ENCODE measurements around the gene CD2BP2. TPM values are rescaled to one million over a fixed set of nuclear protein-coding genes. Genes with fewer than 3 reads are reported as not detected.

The CD2BP2 gene
- total RNA-seq, 2 experiments from 2014 or later = 43.8 to 44.5 TPM

DNA sequence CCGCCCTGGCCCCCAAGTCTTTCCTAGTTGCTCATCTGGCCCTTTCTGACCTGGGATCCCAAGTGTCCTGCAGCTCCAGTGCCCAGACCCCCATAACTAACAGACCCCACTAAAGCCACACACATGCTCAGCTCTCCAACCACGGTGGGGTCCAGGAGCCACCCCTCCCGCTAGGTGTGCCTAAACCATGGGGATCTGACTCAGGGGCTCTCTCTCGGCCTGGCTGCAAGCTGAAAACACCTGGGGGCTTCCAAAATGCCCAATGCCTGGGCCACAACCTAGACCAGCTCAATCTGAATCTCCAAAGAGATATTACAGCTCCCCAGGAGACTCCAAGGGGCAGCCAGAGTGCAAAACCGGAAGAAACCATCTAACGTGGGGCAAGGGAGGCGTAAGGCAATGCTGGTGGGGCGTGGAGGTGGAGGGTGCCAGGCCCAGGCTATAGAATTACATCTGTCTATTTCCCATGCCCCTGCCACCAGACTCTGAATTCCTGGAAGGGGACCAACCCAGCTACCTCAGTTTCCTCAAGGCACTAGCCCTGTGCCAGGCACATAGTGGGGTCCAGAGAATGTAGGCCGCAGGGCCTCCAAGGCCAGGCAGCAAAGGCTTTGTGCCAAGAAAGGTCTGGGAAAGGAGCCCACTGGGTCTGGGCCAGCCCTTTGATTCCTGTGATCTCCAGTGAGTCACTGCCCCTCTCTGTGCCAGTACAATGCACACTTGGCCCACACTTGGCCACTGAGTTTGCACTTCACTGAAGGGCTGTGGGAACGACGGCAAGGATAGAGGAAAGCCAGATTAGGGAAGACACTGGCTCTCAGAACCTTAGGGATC is 3.3 kb downstream of the CD2BP2 start:
- no peak overlapping the region for H3K4me3 Mint-ChIP-seq
- ATAC-seq (no peak), DNase-seq (no peak)
- ChIA-PET POLR2A (interaction anchor here (0.9 to 1.2 kb wide), 4 partner anchors 9 to 58 kb away, joined by 3 to 5 read pairs (median 3); no protein-coding TSS in a partner anchor), CTCF (no interaction called here)
- no peaks in the 10 kb centered on the region for H3K27me3 Mint-ChIP-seq
- no peaks in the 10 kb centered on the region for H3K9me3 Mint-ChIP-seq
- peak overlapping the region; percentile 81 for H3K27ac Mint-ChIP-seq
- H3K36me3 Mint-ChIP-seq (ENCODE audit: low read depth) = peaks cover 41% of the 10 kb centered on the region
- TF ChIP-seq, protein P1, sequence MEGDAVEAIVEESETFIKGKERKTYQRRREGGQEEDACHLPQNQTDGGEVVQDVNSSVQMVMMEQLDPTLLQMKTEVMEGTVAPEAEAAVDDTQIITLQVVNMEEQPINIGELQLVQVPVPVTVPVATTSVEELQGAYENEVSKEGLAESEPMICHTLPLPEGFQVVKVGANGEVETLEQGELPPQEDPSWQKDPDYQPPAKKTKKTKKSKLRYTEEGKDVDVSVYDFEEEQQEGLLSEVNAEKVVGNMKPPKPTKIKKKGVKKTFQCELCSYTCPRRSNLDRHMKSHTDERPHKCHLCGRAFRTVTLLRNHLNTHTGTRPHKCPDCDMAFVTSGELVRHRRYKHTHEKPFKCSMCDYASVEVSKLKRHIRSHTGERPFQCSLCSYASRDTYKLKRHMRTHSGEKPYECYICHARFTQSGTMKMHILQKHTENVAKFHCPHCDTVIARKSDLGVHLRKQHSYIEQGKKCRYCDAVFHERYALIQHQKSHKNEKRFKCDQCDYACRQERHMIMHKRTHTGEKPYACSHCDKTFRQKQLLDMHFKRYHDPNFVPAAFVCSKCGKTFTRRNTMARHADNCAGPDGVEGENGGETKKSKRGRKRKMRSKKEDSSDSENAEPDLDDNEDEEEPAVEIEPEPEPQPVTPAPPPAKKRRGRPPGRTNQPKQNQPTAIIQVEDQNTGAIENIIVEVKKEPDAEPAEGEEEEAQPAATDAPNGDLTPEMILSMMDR (IDR thresholded peaks at IDR 0.05) = no peak
- H3K4me1 Mint-ChIP-seq (ENCODE audit: low read depth) = peaks cover 56% of the 10 kb centered on the region
- intact Hi-C loops (cut with micrococcal nuclease) = no loop called here

DNA sequence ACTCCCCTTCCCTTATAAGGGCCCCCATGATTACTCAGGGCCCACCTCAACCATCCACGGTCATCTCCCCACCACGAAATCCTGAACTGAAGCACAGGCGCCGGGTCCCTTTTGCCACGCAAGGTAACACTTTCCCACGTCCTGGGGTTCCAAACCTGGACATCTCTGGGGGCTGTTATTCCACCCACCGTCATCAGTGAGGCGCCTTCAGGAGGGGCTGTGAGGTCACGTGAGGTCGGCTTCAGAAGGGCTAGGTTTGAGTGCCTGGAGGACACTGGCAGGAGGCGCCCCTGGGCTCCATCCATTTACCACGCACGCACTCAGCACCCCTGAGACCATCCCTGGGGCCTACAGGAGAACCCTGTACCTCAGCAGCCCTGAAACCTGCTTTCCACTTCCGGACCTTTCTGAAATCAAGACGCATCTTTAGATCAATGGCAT is 4.1 kb downstream of the CD2BP2 start:
- H3K36me3 Mint-ChIP-seq (ENCODE audit: low read depth) = peaks cover 41% of the 10 kb centered on the region
- H3K4me3 Mint-ChIP-seq = no peak overlapping the region
- TF ChIP-seq, protein P1 (IDR thresholded peaks at IDR 0.05) = no peak
- POLR2A ChIA-PET = interaction anchor here (0.9 to 1.4 kb wide), 4 partner anchors 9 to 59 kb away, joined by 3 to 5 read pairs (median 4); no protein-coding TSS in a partner anchor
- peak overlapping the region; percentile 81 for H3K27ac Mint-ChIP-seq
- no peaks in the 10 kb centered on the region for H3K9me3 Mint-ChIP-seq
- intact Hi-C loops (cut with micrococcal nuclease) = no loop called here
- DNase-seq = no peak
- H3K27me3 Mint-ChIP-seq = no peaks in the 10 kb centered on the region
- CTCF ChIA-PET = no interaction called here
- no peak for ATAC-seq
- H3K4me1 Mint-ChIP-seq (ENCODE audit: low read depth) = peaks cover 50% of the 10 kb centered on the region

DNA sequence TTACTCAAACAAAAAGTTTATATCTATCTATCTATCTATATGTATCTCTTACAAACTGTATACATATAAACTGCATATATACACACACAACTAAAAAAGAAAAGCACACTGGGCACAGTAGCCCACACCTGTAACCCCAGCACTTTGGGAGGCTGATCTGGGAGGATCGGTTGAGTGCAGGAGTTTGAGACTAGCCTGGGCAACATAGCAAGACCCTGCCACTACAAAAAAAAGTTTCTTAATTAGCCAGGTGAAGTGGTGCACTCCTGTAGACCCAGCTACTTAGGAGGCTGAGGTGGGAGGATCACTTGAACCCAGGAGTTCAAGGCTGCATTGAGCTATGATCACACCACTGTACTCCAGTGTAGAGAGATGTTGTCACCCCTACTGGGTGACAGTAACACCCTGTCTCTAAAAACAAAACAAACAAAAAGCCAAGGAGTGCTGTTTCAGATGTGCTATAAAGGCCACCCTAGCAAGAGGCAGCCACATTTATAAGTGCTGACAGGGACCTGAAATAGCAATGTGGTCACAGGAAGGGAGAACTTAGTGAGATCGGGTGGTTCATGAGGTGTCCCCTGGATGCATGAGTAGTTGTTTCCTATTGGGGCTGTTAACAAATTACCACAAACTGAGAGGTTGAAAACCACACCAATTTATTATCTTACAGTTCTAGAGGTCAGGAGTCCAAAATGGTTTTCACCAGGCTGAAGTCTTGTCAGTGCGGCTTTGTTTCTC is 4.8 kb downstream of the CD2BP2 start:
- Mint-ChIP-seq H3K9me3 (no peaks in the 10 kb centered on the region), H3K36me3 (ENCODE audit: low read depth) (peaks cover 41% of the 10 kb centered on the region), H3K4me1 (ENCODE audit: low read depth) (peaks cover 45% of the 10 kb centered on the region), H3K4me3 (no peak overlapping the region), H3K27ac (peak overlapping the region; percentile 81), H3K27me3 (no peaks in the 10 kb centered on the region)
- DNase-seq (peak; percentile 73), ATAC-seq (peak; percentile 62)
- ChIA-PET CTCF (no interaction called here), POLR2A (interaction anchor here (1.4 kb wide), 1 partner anchor 15 kb away, joined by 5 read pairs; no protein-coding TSS in a partner anchor)
- intact Hi-C loops (cut with micrococcal nuclease) = no loop called here
- TF ChIP-seq, protein P1 (IDR thresholded peaks at IDR 0.05) = no peak

DNA sequence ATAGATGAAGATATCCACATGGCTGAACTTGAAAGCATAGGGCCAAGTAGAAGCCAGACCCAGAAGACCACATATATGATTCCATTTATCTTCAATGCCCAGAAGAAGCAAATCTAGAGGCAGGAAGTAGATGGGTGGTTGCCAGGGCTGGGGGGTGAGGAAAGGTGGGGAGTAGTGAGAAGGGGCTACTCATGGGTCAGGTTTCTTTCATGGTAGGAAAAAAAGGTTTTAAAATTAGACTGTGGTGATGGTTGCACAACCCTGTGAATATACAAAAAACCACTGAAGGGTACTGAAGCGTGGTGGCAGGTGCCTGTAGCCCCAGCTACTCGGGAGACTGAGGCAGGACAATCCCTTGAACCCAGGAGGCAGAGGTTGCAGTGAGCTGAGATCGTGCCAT is 5.4 kb downstream of the CD2BP2 start:
- TF ChIP-seq, protein P1 (IDR thresholded peaks at IDR 0.05) = no peak
- H3K4me1 Mint-ChIP-seq (ENCODE audit: low read depth) = peaks cover 41% of the 10 kb centered on the region
- no peak overlapping the region for H3K4me3 Mint-ChIP-seq
- CTCF ChIA-PET = no interaction called here
- H3K27me3 Mint-ChIP-seq = no peaks in the 10 kb centered on the region
- peaks cover 41% of the 10 kb centered on the region for H3K36me3 Mint-ChIP-seq (ENCODE audit: low read depth)
- ATAC-seq (no peak), DNase-seq (no peak)
- POLR2A ChIA-PET = interaction anchor here (1.4 kb wide), 1 partner anchor 14 kb away, joined by 5 read pairs; no protein-coding TSS in a partner anchor
- intact Hi-C loops (cut with micrococcal nuclease) = no loop called here
- peak overlapping the region; percentile 81 for H3K27ac Mint-ChIP-seq
- no peaks in the 10 kb centered on the region for H3K9me3 Mint-ChIP-seq
